Neutrophil (primary cell): ENCODE results near the gene FBXO22.

Source experiments
- H3K27ac ChIP-seq: fragments of 200-600 bp; sonication (generic); 2 replicates; pipeline ENCODE4 v1.5.1; 2016; ENCODE audit warnings: mild to moderate bottlenecking, moderate library complexity
- H3K27me3 ChIP-seq: fragments of 200-600 bp; sonication (generic); 2 replicates; pipeline ENCODE4 v1.6.0; 2016; ENCODE audit warnings: mild to moderate bottlenecking
- H3K36me3 ChIP-seq: fragments of 200-600 bp; sonication (generic); 2 replicates; pipeline ENCODE4 v1.5.1; 2017
- H3K4me1 ChIP-seq, 2 experiments: fragments of 200-600 bp in 1 of 2; sonication (generic) in 1 of 2; 1 replicate in 1 of 2; 2 replicates in 1 of 2; pipeline versions ENCODE4 v1.5.1 to v1.6.1; 2013 to 2016; ENCODE audit warnings: low read depth in 1 of 2, low read length in 1 of 2, mild to moderate bottlenecking in 1 of 2, moderate library complexity in 1 of 2; ENCODE audit not compliant: control insufficient read depth in 1 of 2, insufficient read depth in 1 of 2
- H3K4me3 ChIP-seq, 2 experiments: fragments of 200-600 bp in 1 of 2; sonication (generic) in 1 of 2; 1 replicate in 1 of 2; 2 replicates in 1 of 2; pipeline ENCODE4 v1.5.1; 2013 to 2016; ENCODE audit warnings: low read depth in 1 of 2, low read length in 1 of 2, mild to moderate bottlenecking in 1 of 2, moderate library complexity in 1 of 2
- H3K9me3 ChIP-seq: fragments of 200-600 bp; sonication (generic); 2 replicates; pipeline ENCODE4 v1.5.1; 2016
- CTCF ChIP-seq: fragments of 200-600 bp; sonication (generic); IDR thresholded peaks from 2 replicates; pipeline ENCODE4 v1.5.1; 2016; ENCODE audit warnings: antibody characterized with exemption

FBXO22 gene

GRCh38 chr15:75923756-75924155 lies 20.1 kb downstream of the FBXO22 start:
- no peak for TF ChIP-seq CTCF
- Histone ChIP-seq H3K27ac (no peak overlapping the region), H3K9me3 (no peaks in the 10 kb centered on the region), H3K27me3 (no peaks in the 10 kb centered on the region), H3K36me3 (peaks cover 34% of the 10 kb centered on the region), H3K4me1 (peaks cover 6 to 11% of the 10 kb centered on the region in 2 experiments), H3K4me3 (no peak overlapping the region)

- no peak overlapping the region for H3K4me3 ChIP-seq
- no peaks in the 10 kb centered on the region for H3K27me3 ChIP-seq
- no peaks in the 10 kb centered on the region for H3K9me3 ChIP-seq
- H3K27ac ChIP-seq, result no peak overlapping the region
- peaks cover 27% of the 10 kb centered on the region for H3K36me3 ChIP-seq
- peaks cover 6 to 11% of the 10 kb centered on the region in 2 experiments for H3K4me1 ChIP-seq
- no peak for TF ChIP-seq CTCF
Observed at GRCh38 chr15:75924576-75924975, 20.9 kb downstream of the FBXO22 start.

GRCh38 chr15:75925440-75925839 lies 21.8 kb downstream of the FBXO22 start:
- Histone ChIP-seq H3K4me1 (peaks cover 6 to 11% of the 10 kb centered on the region in 2 experiments), H3K36me3 (peaks cover 26% of the 10 kb centered on the region), H3K27ac (no peak overlapping the region), H3K4me3 (no peak overlapping the region), H3K9me3 (no peaks in the 10 kb centered on the region), H3K27me3 (no peaks in the 10 kb centered on the region)
- TF ChIP-seq CTCF, result no peak

- H3K4me1 ChIP-seq, result peaks cover 6 to 11% of the 10 kb centered on the region in 2 experiments
- H3K36me3 ChIP-seq, result peaks cover 29% of the 10 kb centered on the region
- no peak overlapping the region for H3K27ac ChIP-seq
- H3K27me3 ChIP-seq, result no peaks in the 10 kb centered on the region
- no peak overlapping the region for H3K4me3 ChIP-seq
- no peak for TF ChIP-seq CTCF
- no peaks in the 10 kb centered on the region for H3K9me3 ChIP-seq
Observed at GRCh38 chr15:75926931-75927330, 23.3 kb downstream of the FBXO22 start.

- Histone ChIP-seq H3K4me3 (no peak overlapping the region), H3K27me3 (no peaks in the 10 kb centered on the region), H3K9me3 (no peaks in the 10 kb centered on the region), H3K27ac (no peak overlapping the region), H3K4me1 (peaks cover 6 to 11% of the 10 kb centered on the region in 2 experiments), H3K36me3 (peaks cover 33% of the 10 kb centered on the region)
- TF ChIP-seq CTCF, result no peak
Observed at GRCh38 chr15:75927601-75928000, 23.9 kb downstream of the FBXO22 start.
